IMR-90 (cell line): ENCODE results near the gene ADD3.

Experiments
- CHD1 ChIP-seq: IDR thresholded peaks from 2 replicates; pipeline ENCODE4 v1.6.1; 2012; ENCODE audit warnings: low read depth, low read length, improper control_type of control experiment
- CTCF ChIP-seq: conservative IDR thresholded peaks from 2 replicates; pipeline ENCODE4 v1.5.1; 2012; ENCODE audit warnings: mild to moderate bottlenecking, low read depth, low read length, improper control_type of control experiment
- ELK1 ChIP-seq: fragments of 150-350 bp; IDR thresholded peaks from 2 replicates; pipeline ENCODE4 v1.6.1; 2016; ENCODE audit warnings: low read depth, mild to moderate bottlenecking, low read length, moderate library complexity, borderline replicate concordance
- FOS ChIP-seq: fragments of 150-350 bp; IDR thresholded peaks from 2 replicates; pipeline ENCODE4 v1.6.1; 2016; ENCODE audit warnings: low read depth, low read length
- MAFK ChIP-seq: IDR thresholded peaks from 2 replicates; pipeline ENCODE4 v1.6.1; 2012; ENCODE audit warnings: low read depth, low read length, improper control_type of control experiment
- POLR2A ChIP-seq: IDR thresholded peaks from 2 replicates; pipeline ENCODE4 v1.6.1; 2012; ENCODE audit warnings: mild to moderate bottlenecking, low read depth, low read length

GRCh38 chr10:110032801-110033700 lies 25.3 kb downstream of the ADD3 start:
- TF ChIP-seq CHD1: no peak
- TF ChIP-seq ELK1: no peak
- TF ChIP-seq CTCF: no peak
- TF ChIP-seq MAFK: no peak
- no peak for TF ChIP-seq POLR2A
- no peak for TF ChIP-seq FOS
